GM12878 (cell line): ENCODE data around the gene ITGB5. TPM values are rescaled to one million over a fixed set of nuclear protein-coding genes. Genes with fewer than 3 reads are reported as not detected.

ENCODE experiments used
- ATAC-seq: fragments of 200-7000 bp; cut with Tn5 transposase; 3 replicates; pipeline ENCODE4 v1.9.1; 2020; ENCODE audit warnings: mild to moderate bottlenecking, moderate library complexity
- BruUV-seq: library from RNA; stranded (reverse); fragments of 400-500 nt; replicated peaks from 2 replicates; lab custom pipeline; 2021; lab: Mats Ljungman, UMichigan
- CTCF ChIA-PET: fragments of 300-600 bp; sonication (Branson Sonifier 250); formaldehyde crosslinking; extraction: SDS; loops from one replicate; lab custom pipeline; 2021; ENCODE audit warnings: inconsistent platforms; lab: Yijun Ruan, JAX
- POLR2A ChIA-PET: fragments of 350-600 bp; formaldehyde crosslinking; extraction: SDS; loops from one replicate; lab custom pipeline; 2021; ENCODE audit warnings: inconsistent platforms; lab: Charles Lee
- RAD21 ChIA-PET: fragments of 300-600 bp; sonication (Branson Sonifier 250); formaldehyde crosslinking; loops from one replicate; lab custom pipeline; 2023; ENCODE audit warnings: antibody characterized with exemption; ENCODE audit not compliant: unreplicated experiment; lab: Charles Lee
- SMC1A ChIA-PET: fragments of 300-600 bp; sonication (Branson Sonifier 250); formaldehyde crosslinking; loops from one replicate; lab custom pipeline; 2023; ENCODE audit not compliant: unreplicated experiment, uncharacterized antibody; lab: Charles Lee
- DNase-seq: peaks from one replicate; pipeline ENCODE4 v3.0.0-alpha.2; 2011; ENCODE audit warnings: low read depth, low spot score
- FAIRE-seq: peaks from 3 replicates; lab custom pipeline; 2011; peaks lifted over from hg19 to GRCh38; lab: Jason Lieb, UNC
- H2AFZ ChIP-seq: 2 replicates; pipeline ENCODE4 v1.6.0; 2011; ENCODE audit warnings: low read depth, low read length, control low read depth; ENCODE audit not compliant: control insufficient read depth
- H3K27ac ChIP-seq: 2 replicates; pipeline ENCODE4 v1.5.1; 2011; ENCODE audit warnings: control low read depth; ENCODE audit not compliant: control insufficient read depth, insufficient read depth
- H3K27me3 ChIP-seq, 2 experiments: replicated peaks in 1 of 2; 2 replicates each; pipeline versions ENCODE4 v1.6.0 to v1.6.1; 2011; ENCODE audit warnings: low read length in 1 of 2; ENCODE audit not compliant: control insufficient read depth in 2 of 2, insufficient read depth in 2 of 2
- H3K36me3 ChIP-seq, 2 experiments: 2 replicates each; pipeline ENCODE4 v1.5.1; 2011; ENCODE audit warnings: low read length in 1 of 2; ENCODE audit not compliant: control insufficient read depth in 2 of 2, insufficient read depth in 2 of 2
- H3K4me1 ChIP-seq: 2 replicates; pipeline ENCODE4 v1.6.1; 2011; ENCODE audit warnings: mild to moderate bottlenecking, low read length, moderate library complexity, mixed read lengths; ENCODE audit not compliant: control insufficient read depth, insufficient read depth
- H3K4me2 ChIP-seq: 2 replicates; pipeline ENCODE4 v1.6.0; 2011; ENCODE audit warnings: control low read depth; ENCODE audit not compliant: control insufficient read depth, insufficient read depth
- H3K4me3 ChIP-seq: fragments of 200-600 bp; sonication (generic); 2 replicates; pipeline ENCODE4 v1.5.1; 2016
- H3K79me2 ChIP-seq: 2 replicates; pipeline ENCODE4 v1.6.0; 2011; ENCODE audit warnings: low read length; ENCODE audit not compliant: control insufficient read depth, insufficient read depth
- H3K9ac ChIP-seq: 2 replicates; pipeline ENCODE4 v1.8.0; 2011; ENCODE audit warnings: low read length, control low read depth, mixed read lengths; ENCODE audit not compliant: control insufficient read depth, insufficient read depth
- H3K9me3 ChIP-seq: replicated peaks from 3 replicates; pipeline ENCODE4 v1.5.1; 2011; ENCODE audit warnings: mild to moderate bottlenecking, low read length; ENCODE audit not compliant: control insufficient read depth, insufficient read depth
- H4K20me1 ChIP-seq: 2 replicates; pipeline ENCODE4 v1.6.0; 2011; ENCODE audit not compliant: control insufficient read depth, insufficient read depth
- BCL11A ChIP-seq: IDR thresholded peaks from 2 replicates; pipeline ENCODE4 v1.6.1; 2011; ENCODE audit warnings: low read depth, low read length
- BHLHE40 ChIP-seq, 2 experiments: fragments of 450-650 bp in 1 of 2; IDR thresholded peaks; 2 replicates each; pipeline ENCODE4 v1.6.1; 2011 to 2017; ENCODE audit warnings: low read depth in 2 of 2, borderline replicate concordance in 1 of 2, improper control_type of control experiment in 1 of 2, low read length in 1 of 2, mild to moderate bottlenecking in 1 of 2
- BMI1 ChIP-seq: fragments of 450-650 bp; IDR thresholded peaks from 2 replicates; pipeline ENCODE4 v1.6.1; 2016; ENCODE audit warnings: mild to moderate bottlenecking, moderate library complexity, borderline replicate concordance
- CBFB ChIP-seq: IDR thresholded peaks from 2 replicates; pipeline ENCODE4 v1.6.1; 2016; ENCODE audit warnings: antibody characterized with exemption, low read depth
- EED ChIP-seq: sonication (generic); IDR thresholded peaks from 2 replicates; pipeline ENCODE4 v1.6.1; 2016; ENCODE audit warnings: antibody characterized with exemption, low read depth
- FOXM1 ChIP-seq: IDR thresholded peaks from 2 replicates; pipeline ENCODE4 v1.6.1; 2012; ENCODE audit warnings: low read depth, mild to moderate bottlenecking, inconsistent platforms, low read length, moderate library complexity
- HCFC1 ChIP-seq: fragments of 150-350 bp; IDR thresholded peaks from 2 replicates; pipeline ENCODE4 v1.6.1; 2014; ENCODE audit warnings: low read length
- IKZF2 ChIP-seq, 2 experiments: fragments of 450-650 bp; IDR thresholded peaks; 2 replicates each; pipeline ENCODE4 v1.6.1; 2017; ENCODE audit warnings: mild to moderate bottlenecking in 2 of 2, moderate library complexity in 2 of 2
- MYC ChIP-seq: IDR thresholded peaks from 2 replicates; pipeline ENCODE4 v1.6.1; 2011; ENCODE audit warnings: mild to moderate bottlenecking, low read length, moderate library complexity, inconsistent platforms; ENCODE audit not compliant: insufficient read depth, insufficient replicate concordance, insufficient read length, severe bottlenecking
- NR2F1 ChIP-seq: fragments of 450-650 bp; conservative IDR thresholded peaks from 2 replicates; pipeline ENCODE4 v1.6.1; 2017; ENCODE audit warnings: mild to moderate bottlenecking
- POLR2AphosphoS5 ChIP-seq: IDR thresholded peaks from 2 replicates; pipeline ENCODE4 v1.6.1; 2011; ENCODE audit warnings: mild to moderate bottlenecking, low read length, inconsistent platforms
- RUNX3 ChIP-seq: IDR thresholded peaks from 2 replicates; pipeline ENCODE4 v1.6.1; 2012; ENCODE audit warnings: low read length, inconsistent platforms
- SREBF1 ChIP-seq: IDR thresholded peaks from 2 replicates; pipeline ENCODE4 v1.6.1; 2012; ENCODE audit warnings: mild to moderate bottlenecking, low read length
- TCF7 ChIP-seq: IDR thresholded peaks from 2 replicates; pipeline ENCODE4 v1.6.1; 2014; ENCODE audit warnings: antibody characterized with exemption, borderline replicate concordance
- USF1 ChIP-seq: IDR thresholded peaks from 2 replicates; pipeline ENCODE4 v1.6.1; 2011; ENCODE audit warnings: borderline replicate concordance, low read depth, mild to moderate bottlenecking, moderate library complexity, mixed read lengths, low read length; ENCODE audit not compliant: insufficient read depth; ENCODE audit errors: extremely low read length
- YBX1 ChIP-seq: fragments of 450-650 bp; IDR thresholded peaks from 2 replicates; pipeline ENCODE4 v1.6.1; 2016; ENCODE audit warnings: antibody characterized with exemption
- ZNF24 ChIP-seq: fragments of 450-650 bp; IDR thresholded peaks from 2 replicates; pipeline ENCODE4 v1.6.1; 2017; ENCODE audit warnings: antibody characterized with exemption, mild to moderate bottlenecking
- WGBS: methylation state at CpG from one replicate; pipeline ENCODE4 v1.1.6; 2016; ENCODE audit warnings: low lambda C conversion rate; ENCODE audit not compliant: insufficient replicate concordance, insufficient coverage; ENCODE audit errors: missing lambda C conversion rate; 5-methylcytosine and 5-hydroxymethylcytosine counted together
- in situ Hi-C: fragments of 300-500 bp; cut with MboI; formaldehyde crosslinking; loops from 9 replicates; pipeline ENCODE4 v1.14.3; 2018; ENCODE audit warnings: mixed read lengths
- intact Hi-C: fragments of 100-400 bp; cut with micrococcal nuclease; formaldehyde crosslinking; loops from one replicate; pipeline ENCODE4 v1.14.2; 2022; ENCODE audit not compliant: unreplicated experiment
- polyA plus RNA-seq, 11 experiments: library from polyadenylated mRNA; depleted of rRNA in 4 of 11; unstranded in 6 of 11; stranded (reverse) in 5 of 11; fragments of >200 nt; fragmentation: Nextera tagmentation in 4 of 11; fragmentation: Illumina TruSeq in 1 of 11; extraction: Ambion mirVana in 4 of 11; extraction: Trizol in 1 of 11; gene quantifications; 1 replicate in 1 of 11; 2 replicates in 10 of 11; pipeline versions ENCODE4 v1.2.1 to v1.2.3, GENCODE V29; 2011 to 2016; ENCODE audit warnings: inconsistent platforms in 2 of 11, missing spikeins in 2 of 11, low read depth in 1 of 11
- total RNA-seq, 4 experiments: library from RNA; depleted of rRNA in 3 of 4; stranded (reverse); fragments of >200 nt in 3 of 4; fragmentation: Illumina TruSeq in 1 of 4; extraction: Trizol in 1 of 4; gene quantifications; 2 replicates each; pipeline versions ENCODE4 v1.2.1 to v1.2.3, GENCODE V29; 2013 to 2021

The ITGB5 gene
- total and polyA plus RNA-seq, 10 of the 15 experiments (the other 5 are each of a cell fraction or from before 2014, with no cell fraction given), result 0.05 to 10.0 (median 0.83) TPM; not detected in 2

- TF ChIP-seq BMI1, result no peak
- no peak for TF ChIP-seq NR2F1
- no peak for TF ChIP-seq CBFB
- TF ChIP-seq TCF7, result no peak
- TF ChIP-seq HCFC1, result no peak
- no peak for TF ChIP-seq RUNX3
- no peak for TF ChIP-seq ZNF24
- TF ChIP-seq EED, result no peak
These were observed 82.3 kb downstream of the ITGB5 start (continued) for GRCh38 chr3:124804875-124805274.

GRCh38 chr3:124802702-124803101 is 84.5 kb downstream of the ITGB5 start:
- Histone ChIP-seq H3K4me3 (no peak overlapping the region), H3K4me1 (no peaks in the 10 kb centered on the region), H3K9me3 (no peaks in the 10 kb centered on the region), H3K27ac (no peak overlapping the region), H2AFZ (no peak overlapping the region), H3K36me3 (no peaks in the 10 kb centered on the region), H3K4me2 (no peak overlapping the region), H3K9ac (no peak overlapping the region), H3K27me3 (peaks cover 0 to 4% of the 10 kb centered on the region in 2 experiments; a peak in 1 of 4 replicates), H3K79me2 (no peaks in the 10 kb centered on the region), H4K20me1 (no peaks in the 10 kb centered on the region)
- no peak for TF ChIP-seq YBX1
- TF ChIP-seq POLR2AphosphoS5, result no peak
- TF ChIP-seq MYC, result no peak
- no peak for TF ChIP-seq FOXM1
- TF ChIP-seq IKZF2 (IDR thresholded peaks at IDR 0.05), result no peak
- no peak for TF ChIP-seq BHLHE40 (IDR thresholded peaks at IDR 0.05; ENCODE audit: borderline replicate concordance in 1 of 2, low read depth in 2 of 2, low read length in 1 of 2)
- no peak for TF ChIP-seq USF1
- TF ChIP-seq BCL11A, result no peak
- no peak for TF ChIP-seq SREBF1
- intact Hi-C loops, result no loop called here
- BruUV-seq, result no TSS peak
- DNase-seq (no peak), FAIRE-seq (no peak), ATAC-seq (no peak)
- WGBS, result 60% methylated on average over 8 of the region's 8 CpGs
- CTCF ChIA-PET, result interaction anchor here (2.3 kb wide), 1 partner anchor 16 kb away, joined by 12 read pairs; no protein-coding TSS in a partner anchor
- SMC1A ChIA-PET, result no interaction called here
- RAD21 ChIA-PET, result no interaction called here
- POLR2A ChIA-PET, result no interaction called here
- in situ Hi-C loops, result no loop called here
